Neuron (in vitro differentiated cells): ENCODE measurements around the gene SLC10A7.
"Not testable (repeated sequence)": the region's sequence is repeated elsewhere in the genome, so short reads cannot be mapped to it uniquely, and the experiment has no call there.

Source experiments
- H2AFZ ChIP-seq: one replicate; pipeline ENCODE4 v1.6.1; 2013; ENCODE audit warnings: low read depth, mild to moderate bottlenecking, inconsistent platforms, low read length, moderate library complexity
- H3K27me3 ChIP-seq: one replicate; pipeline ENCODE4 v1.6.1; 2013; ENCODE audit warnings: low read length; ENCODE audit not compliant: insufficient read depth
- H3K36me3 ChIP-seq: one replicate; pipeline ENCODE4 v1.6.1; 2013; ENCODE audit warnings: low read length; ENCODE audit not compliant: insufficient read depth
- H3K4me1 ChIP-seq: one replicate; pipeline ENCODE4 v1.6.1; 2013; ENCODE audit warnings: low read length; ENCODE audit not compliant: insufficient read depth
- H3K4me3 ChIP-seq: 2 replicates; pipeline ENCODE4 v1.5.1; 2013; ENCODE audit warnings: mild to moderate bottlenecking, low read length, moderate library complexity
- H3K9me3 ChIP-seq: one replicate; pipeline ENCODE4 v1.6.1; 2013; ENCODE audit warnings: low read length

SLC10A7 gene

DNA sequence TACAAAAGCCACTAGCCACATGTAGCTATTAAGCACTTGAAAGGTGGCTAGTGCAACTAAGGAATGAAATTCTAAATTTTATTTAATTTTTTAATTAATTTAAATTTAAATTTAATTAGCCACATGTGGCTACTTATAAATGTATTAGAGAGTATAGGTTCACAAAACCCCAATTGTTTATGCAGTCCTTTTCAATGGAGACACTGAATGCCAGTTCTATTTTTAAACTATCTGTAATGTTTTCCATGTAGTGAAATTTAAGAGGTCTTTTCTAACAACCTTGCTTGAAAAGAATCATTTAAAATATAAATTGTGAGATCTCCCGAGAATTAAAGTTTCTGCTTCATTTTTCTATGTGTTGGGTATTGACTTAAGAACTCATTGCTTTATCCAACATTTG is 154.4 kb downstream of the SLC10A7 start:
- peaks cover 27% of the 10 kb centered on the region for H3K4me1 ChIP-seq
- H3K36me3 ChIP-seq: no peaks in the 10 kb centered on the region
- peaks cover 1% of the 10 kb centered on the region for H3K9me3 ChIP-seq
- H3K4me3 ChIP-seq: no peak overlapping the region
- H2AFZ ChIP-seq: no peak overlapping the region
- H3K27me3 ChIP-seq: no peaks in the 10 kb centered on the region

DNA sequence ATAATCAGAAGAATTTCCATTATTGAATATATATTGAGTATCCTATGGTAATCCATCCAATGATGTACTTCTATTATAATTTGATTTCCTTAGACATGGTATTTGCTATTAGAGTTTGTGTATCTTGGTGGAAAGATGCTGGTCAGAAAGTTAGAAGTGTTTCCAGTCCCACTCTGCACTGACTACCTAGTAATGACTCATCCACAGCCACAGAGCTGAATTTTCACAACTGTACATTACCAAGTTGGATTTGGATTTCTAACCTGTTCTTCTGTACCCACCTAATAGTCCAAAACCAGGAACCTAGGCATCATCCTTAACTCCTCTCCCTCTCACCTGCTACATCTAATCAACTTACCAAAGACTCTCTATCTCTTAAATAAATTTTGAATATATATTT is 162.0 kb downstream of the SLC10A7 start:
- H3K9me3 ChIP-seq: peaks cover 4% of the 10 kb centered on the region
- no peak overlapping the region for H3K4me3 ChIP-seq
- no peaks in the 10 kb centered on the region for H3K36me3 ChIP-seq
- H2AFZ ChIP-seq: no peak overlapping the region
- no peaks in the 10 kb centered on the region for H3K4me1 ChIP-seq
- no peaks in the 10 kb centered on the region for H3K27me3 ChIP-seq

DNA sequence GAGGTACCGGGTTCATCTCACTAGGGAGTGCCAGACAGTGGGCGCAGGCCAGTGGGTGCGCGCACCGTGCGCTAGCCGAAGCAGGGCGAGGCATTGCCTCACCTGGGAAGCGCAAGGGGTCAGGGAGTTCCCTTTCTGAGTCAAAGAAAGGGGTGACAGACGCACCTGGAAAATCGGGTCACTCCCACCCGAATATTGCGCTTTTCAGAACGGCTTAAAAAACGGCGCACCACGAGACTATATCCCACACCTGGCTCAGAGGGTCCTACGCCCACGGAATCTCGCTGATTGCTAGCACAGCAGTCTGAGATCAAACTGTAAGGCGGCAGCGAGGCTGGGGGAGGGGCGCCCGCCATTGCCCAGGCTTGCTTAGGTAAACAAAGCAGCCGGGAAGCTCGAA is 171.6 kb downstream of the SLC10A7 start:
- not testable (repeated sequence) for H2AFZ ChIP-seq, H3K4me3 ChIP-seq, H3K36me3 ChIP-seq, H3K4me1 ChIP-seq, H3K9me3 ChIP-seq, H3K27me3 ChIP-seq

DNA sequence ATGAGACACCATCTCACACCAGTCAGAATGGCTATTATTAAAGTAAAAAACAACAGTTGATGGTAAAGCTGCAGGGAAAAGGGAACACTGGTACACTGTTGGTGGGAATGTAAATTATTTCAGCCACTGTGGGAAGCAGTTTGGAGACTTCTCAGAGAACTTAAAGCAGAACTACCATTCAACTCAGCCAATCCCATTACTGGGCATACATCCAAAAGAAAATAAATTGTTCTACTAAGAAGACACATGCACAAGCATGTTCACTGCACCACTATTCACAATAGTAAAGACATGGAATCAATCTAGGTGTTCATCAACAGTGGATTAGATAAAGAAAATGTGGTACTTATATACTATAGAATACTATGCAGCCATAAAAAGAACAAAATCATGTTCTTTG is 172.4 kb downstream of the SLC10A7 start:
- Histone ChIP-seq H3K36me3 (no peaks in the 10 kb centered on the region), H3K4me1 (peaks cover 9% of the 10 kb centered on the region), H2AFZ (no peak overlapping the region), H3K9me3 (no peaks in the 10 kb centered on the region), H3K4me3 (no peak overlapping the region), H3K27me3 (no peaks in the 10 kb centered on the region)

DNA sequence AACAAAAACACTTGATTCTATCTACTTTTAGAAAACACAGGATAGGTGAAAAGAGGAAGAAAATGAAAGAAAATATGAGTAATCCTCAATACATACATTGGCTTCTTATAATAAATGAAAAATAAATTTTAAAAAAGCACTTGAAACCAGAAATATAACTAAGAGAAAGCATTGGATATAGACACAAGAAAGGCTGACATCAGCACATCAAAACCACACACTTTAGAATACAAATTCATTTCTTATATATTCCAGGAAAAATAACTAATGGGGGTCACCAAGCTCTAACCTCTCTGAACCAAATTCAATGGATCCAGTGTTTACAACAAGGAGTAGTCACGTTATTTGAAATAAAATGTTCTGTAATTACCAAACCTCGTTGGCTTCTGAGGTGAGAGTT is 173.9 kb downstream of the SLC10A7 start:
- Histone ChIP-seq H3K36me3 (no peaks in the 10 kb centered on the region), H3K27me3 (no peaks in the 10 kb centered on the region), H3K4me3 (no peak overlapping the region), H3K4me1 (peaks cover 9% of the 10 kb centered on the region), H2AFZ (no peak overlapping the region), H3K9me3 (no peaks in the 10 kb centered on the region)

DNA sequence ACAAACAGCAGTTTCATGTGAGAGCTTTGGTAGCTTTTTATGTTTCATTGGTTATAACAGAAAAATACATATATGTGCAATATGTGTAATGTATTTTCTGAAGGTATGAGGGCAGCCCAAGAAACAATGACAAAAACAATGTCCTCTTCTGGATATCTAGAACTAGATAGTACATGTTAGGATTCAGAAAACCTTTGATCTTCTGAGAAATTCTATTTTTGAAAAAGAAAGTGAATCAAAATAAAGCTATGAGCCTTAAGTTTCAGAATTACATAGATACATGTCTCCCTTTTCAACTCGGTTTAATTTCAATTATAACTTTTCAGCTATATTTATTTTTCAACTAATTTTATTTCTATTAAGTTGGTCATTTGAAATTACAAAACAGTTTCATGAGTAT is 175.5 kb downstream of the SLC10A7 start:
- Histone ChIP-seq H2AFZ (no peak overlapping the region), H3K9me3 (no peaks in the 10 kb centered on the region), H3K27me3 (no peaks in the 10 kb centered on the region), H3K36me3 (no peaks in the 10 kb centered on the region), H3K4me1 (peaks cover 9% of the 10 kb centered on the region), H3K4me3 (no peak overlapping the region)

DNA sequence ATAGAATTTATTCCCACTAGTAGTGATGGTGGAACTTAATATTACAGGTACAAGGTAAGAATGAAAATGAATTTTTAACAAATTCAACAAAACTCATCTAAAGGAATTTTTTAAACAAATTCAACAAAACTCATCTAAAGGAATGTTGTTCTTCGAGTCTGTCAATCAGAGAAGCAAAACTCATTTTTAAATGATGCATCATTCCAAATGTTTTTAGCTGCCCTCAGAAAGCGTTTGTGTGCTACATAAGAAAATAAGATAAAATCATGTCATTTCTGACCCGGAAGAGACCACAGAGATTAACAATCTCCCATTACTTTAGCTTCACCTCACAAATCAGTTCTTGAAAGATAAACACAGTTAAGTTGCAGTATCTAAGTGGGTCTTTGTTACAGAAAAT is 178.0 kb downstream of the SLC10A7 start:
- Histone ChIP-seq H3K9me3 (no peaks in the 10 kb centered on the region), H3K27me3 (no peaks in the 10 kb centered on the region), H3K4me1 (peaks cover 9% of the 10 kb centered on the region), H3K36me3 (no peaks in the 10 kb centered on the region), H2AFZ (no peak overlapping the region), H3K4me3 (no peak overlapping the region)

DNA sequence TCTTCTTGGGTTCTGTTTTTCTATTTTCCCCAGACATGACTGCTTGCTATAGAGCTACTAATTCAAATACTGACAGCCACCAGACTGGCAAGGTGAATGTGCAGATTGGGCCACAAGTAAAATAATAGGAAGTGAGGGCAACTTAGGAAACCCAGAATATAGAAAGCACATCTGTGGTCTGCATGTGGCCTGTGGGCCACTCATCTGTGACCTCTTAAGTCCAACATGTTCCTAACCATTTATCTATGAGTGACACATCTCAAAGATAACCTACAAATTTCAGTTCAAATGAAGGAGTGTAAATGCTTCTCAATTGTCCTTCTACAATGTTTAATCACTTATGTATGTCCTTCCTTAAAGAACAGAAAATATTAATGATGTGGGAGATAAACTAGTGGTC is 178.5 kb downstream of the SLC10A7 start:
- Histone ChIP-seq H3K27me3 (no peaks in the 10 kb centered on the region), H3K4me3 (no peak overlapping the region)

DNA sequence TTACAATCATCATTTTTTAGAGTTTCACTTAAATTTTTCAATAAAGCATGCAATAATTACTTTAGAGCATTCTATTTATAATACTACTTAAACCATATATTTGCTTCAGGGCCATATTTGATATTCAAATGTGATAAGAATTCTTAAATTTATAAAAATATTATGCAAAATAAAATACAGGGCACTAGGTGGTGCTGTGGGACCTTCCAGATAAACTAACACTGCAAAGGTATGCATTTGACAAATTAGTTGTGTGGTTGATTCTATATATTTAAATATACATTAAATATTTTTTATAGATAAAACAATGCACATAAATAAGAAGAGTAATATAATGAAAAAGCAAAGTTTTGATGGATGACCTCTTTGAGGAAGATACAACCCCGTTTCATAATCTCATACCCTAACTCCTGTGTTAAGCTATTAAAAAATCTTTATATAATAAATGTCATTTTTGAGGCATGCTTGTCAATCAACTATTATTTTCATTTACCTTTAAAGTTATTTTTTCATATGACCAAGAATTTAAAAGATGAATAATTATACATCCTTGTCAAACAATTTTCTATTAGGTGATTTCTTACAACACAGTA is 179.0 kb downstream of the SLC10A7 start:
- no peak overlapping the region for H3K4me3 ChIP-seq

More for the DNA sequence above, 178.5 kb downstream of the SLC10A7 start:
- H2AFZ ChIP-seq: no peak overlapping the region
- H3K36me3 ChIP-seq: no peaks in the 10 kb centered on the region
- peaks cover 6% of the 10 kb centered on the region for H3K4me1 ChIP-seq
- H3K9me3 ChIP-seq: no peaks in the 10 kb centered on the region

DNA sequence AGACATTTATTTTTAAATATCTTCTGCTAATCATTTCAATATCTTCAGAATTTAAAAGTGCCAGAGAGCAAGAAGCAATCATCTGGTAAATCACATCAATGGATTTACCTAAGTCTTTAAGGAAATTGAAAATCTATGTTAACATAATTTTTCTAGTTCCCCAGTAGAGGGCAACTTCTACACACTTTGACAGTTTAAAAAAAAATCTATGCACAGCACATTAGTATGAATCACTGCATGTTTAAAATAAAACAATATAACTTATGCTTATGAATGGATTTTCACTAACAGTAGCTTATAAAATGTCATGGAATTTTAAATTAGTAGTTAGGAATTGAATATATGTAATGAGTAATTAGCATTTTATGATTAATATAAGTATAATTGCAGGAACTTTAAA is 180.9 kb downstream of the SLC10A7 start:
- no peaks in the 10 kb centered on the region for H3K9me3 ChIP-seq
- H3K4me3 ChIP-seq: no peak overlapping the region
- H3K36me3 ChIP-seq: no peaks in the 10 kb centered on the region
- H3K27me3 ChIP-seq: no peaks in the 10 kb centered on the region
- H2AFZ ChIP-seq: no peak overlapping the region
- H3K4me1 ChIP-seq: no peaks in the 10 kb centered on the region

More for the DNA sequence above, 179.0 kb downstream of the SLC10A7 start:
- Histone ChIP-seq H3K27me3 (no peaks in the 10 kb centered on the region), H3K4me1 (peaks cover 3% of the 10 kb centered on the region), H3K36me3 (no peaks in the 10 kb centered on the region), H2AFZ (no peak overlapping the region), H3K9me3 (no peaks in the 10 kb centered on the region)

DNA sequence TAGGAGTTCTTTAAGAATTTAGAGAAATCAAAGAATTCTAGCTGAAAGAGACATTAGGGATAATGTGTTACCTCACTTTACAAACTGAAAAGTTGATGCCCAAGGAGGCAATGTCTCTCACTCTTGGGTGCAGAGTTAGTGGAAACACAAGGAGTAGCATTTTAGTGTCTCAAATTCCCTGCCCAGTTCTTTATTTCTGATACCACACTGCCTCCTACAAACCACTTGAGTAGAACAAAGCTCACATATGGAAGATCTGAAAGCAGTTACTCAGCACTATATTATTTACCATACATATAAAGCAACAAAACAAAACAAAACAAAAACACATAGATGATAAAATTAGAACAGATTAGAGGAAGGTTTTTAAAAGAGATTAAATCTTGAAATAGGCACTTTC is 183.2 kb downstream of the SLC10A7 start:
- no peaks in the 10 kb centered on the region for H3K9me3 ChIP-seq

DNA sequence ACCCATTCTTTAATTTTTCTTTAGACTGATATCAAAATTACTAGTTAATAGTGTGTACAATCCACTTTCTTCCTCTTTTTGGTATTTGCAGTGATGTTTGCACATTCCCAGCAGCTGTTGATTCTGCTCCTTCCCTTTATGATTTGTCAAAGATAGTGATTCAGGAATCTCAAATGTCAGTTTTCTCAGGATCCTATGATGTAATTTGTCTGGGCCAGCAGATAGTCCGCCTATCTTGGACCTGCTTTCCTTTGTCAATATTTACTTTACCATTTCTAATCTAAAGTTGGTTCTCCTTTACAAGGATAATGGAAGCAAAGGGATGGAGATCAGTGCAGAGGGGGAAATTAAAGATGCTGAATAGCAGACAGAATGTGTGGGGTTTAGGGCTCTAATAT is 185.3 kb downstream of the SLC10A7 start:
- Histone ChIP-seq H2AFZ (no peak overlapping the region), H3K36me3 (no peaks in the 10 kb centered on the region), H3K4me3 (no peak overlapping the region), H3K9me3 (no peaks in the 10 kb centered on the region), H3K4me1 (no peaks in the 10 kb centered on the region), H3K27me3 (no peaks in the 10 kb centered on the region)

More for the DNA sequence above, 183.2 kb downstream of the SLC10A7 start:
- no peak overlapping the region for H2AFZ ChIP-seq
- no peak overlapping the region for H3K4me3 ChIP-seq
- H3K36me3 ChIP-seq: no peaks in the 10 kb centered on the region
- no peaks in the 10 kb centered on the region for H3K27me3 ChIP-seq
- H3K4me1 ChIP-seq: no peaks in the 10 kb centered on the region

DNA sequence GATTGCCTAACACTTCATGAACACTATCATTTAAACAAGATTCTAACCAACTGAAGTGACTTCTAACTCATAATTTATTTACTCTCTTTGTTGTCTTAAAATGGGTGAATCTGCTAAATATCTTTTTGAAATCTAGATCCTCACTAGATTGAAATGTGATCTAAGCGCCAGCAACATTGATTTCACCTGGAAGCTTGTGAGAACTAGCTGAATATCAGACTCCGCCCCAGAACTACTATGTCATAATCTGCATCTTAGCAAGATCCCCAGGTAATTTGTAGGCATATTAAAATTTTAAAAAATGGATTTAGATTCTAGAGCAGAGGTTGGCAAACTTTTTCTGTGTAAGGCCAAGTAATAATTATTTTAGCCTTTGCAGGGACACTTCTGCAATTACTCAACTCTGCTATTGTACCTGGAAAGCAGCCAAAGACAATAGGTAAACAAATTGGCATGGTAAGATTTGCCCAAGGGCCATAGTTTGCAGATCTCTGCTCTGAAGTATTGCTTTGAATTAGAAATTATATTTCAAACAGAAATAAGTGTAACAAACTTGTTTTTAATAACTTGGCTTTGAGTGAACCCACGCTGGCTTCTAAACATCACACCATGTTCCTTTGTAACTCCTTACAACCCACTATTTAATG is 185.9 kb downstream of the SLC10A7 start:
- Histone ChIP-seq H3K4me1 (no peaks in the 10 kb centered on the region), H3K4me3 (no peak overlapping the region)

More for the DNA sequence above, 185.9 kb downstream of the SLC10A7 start:
- no peaks in the 10 kb centered on the region for H3K9me3 ChIP-seq
- H3K27me3 ChIP-seq: no peaks in the 10 kb centered on the region
- H3K36me3 ChIP-seq: no peaks in the 10 kb centered on the region
- no peak overlapping the region for H2AFZ ChIP-seq
